SK-N-SH (cell line): ENCODE measurements around the gene TTC19.

Experiments
- CHD2 ChIP-seq: fragments of 150-350 bp; IDR thresholded peaks from 2 replicates; pipeline ENCODE4 v1.6.1; 2018; ENCODE audit warnings: low read length; ENCODE audit not compliant: partially characterized antibody
- CTCF ChIP-seq: fragments of 200-600 bp; sonication (generic); IDR thresholded peaks from 2 replicates; pipeline ENCODE4 v1.6.1; 2017; ENCODE audit warnings: antibody characterized with exemption, mild to moderate bottlenecking, moderate library complexity
- EZH2phosphoT487 ChIP-seq: fragments of 200-600 bp; sonication (generic); IDR thresholded peaks from 2 replicates; pipeline ENCODE4 v1.6.1; 2017; ENCODE audit warnings: low read depth, mixed run types, mild to moderate bottlenecking, antibody characterized with exemption, moderate library complexity, borderline replicate concordance
- GABPA ChIP-seq: IDR thresholded peaks from 2 replicates; pipeline ENCODE4 v1.4.0; 2012; ENCODE audit warnings: low read depth, mild to moderate bottlenecking
- JUND ChIP-seq: IDR thresholded peaks from 2 replicates; pipeline ENCODE4 v1.4.0; 2012
- MAX ChIP-seq: IDR thresholded peaks from 2 replicates; pipeline ENCODE4 v1.4.0; 2012; ENCODE audit warnings: low read depth
- POLR2AphosphoS5 ChIP-seq: IDR thresholded peaks from 2 replicates; pipeline ENCODE4 v1.6.1; 2012; ENCODE audit warnings: low read depth, low read length
- RAD21 ChIP-seq: IDR thresholded peaks from 2 replicates; pipeline ENCODE4 v1.6.1; 2012; ENCODE audit warnings: mild to moderate bottlenecking, low read length
- REST ChIP-seq: IDR thresholded peaks from 2 replicates; pipeline ENCODE4 v1.6.1; 2012; ENCODE audit warnings: mild to moderate bottlenecking, low read depth, low read length, moderate library complexity
- RFX5 ChIP-seq: IDR thresholded peaks from 2 replicates; pipeline ENCODE4 v1.6.1; 2012; ENCODE audit warnings: mild to moderate bottlenecking, improper control_type of control experiment, low read length
- USF1 ChIP-seq: IDR thresholded peaks from 2 replicates; pipeline ENCODE4 v1.4.0; 2012; ENCODE audit warnings: low read depth, borderline replicate concordance
- TF ChIP-seq, protein P1 (sequence below): fragments of 150-350 bp; IDR thresholded peaks from 2 replicates; pipeline ENCODE4 v1.6.1; 2017; ENCODE audit warnings: antibody characterized with exemption, low read length, low read depth, borderline replicate concordance

DNA sequence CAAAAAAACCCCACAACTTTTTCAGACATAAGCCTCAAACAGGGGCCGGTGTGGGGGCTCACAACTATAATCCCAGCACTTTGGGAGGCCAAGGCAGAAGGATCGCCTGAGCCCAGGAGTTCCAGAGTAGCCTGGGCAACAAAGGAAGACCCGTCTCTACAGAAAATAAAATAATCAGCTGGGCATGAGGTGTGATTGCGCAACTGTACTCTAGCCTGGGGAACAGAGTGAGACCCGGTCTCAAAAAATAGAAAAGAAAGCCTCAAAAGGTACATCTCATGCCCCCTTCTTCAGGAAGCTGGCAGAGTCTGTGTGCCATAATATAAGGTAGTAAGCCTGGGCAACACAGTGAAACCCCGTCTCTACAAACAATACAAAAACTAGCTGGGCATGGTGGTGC lies 3.3 kb upstream of the TTC19 start:
- TF ChIP-seq REST (no peak), EZH2phosphoT487 (no peak), POLR2AphosphoS5 (no peak), GABPA (no peak), CTCF (no peak), RAD21 (no peak), USF1 (no peak), MAX (no peak), JUND (no peak), CHD2 (no peak), RFX5 (no peak)
- TF ChIP-seq, protein P1, sequence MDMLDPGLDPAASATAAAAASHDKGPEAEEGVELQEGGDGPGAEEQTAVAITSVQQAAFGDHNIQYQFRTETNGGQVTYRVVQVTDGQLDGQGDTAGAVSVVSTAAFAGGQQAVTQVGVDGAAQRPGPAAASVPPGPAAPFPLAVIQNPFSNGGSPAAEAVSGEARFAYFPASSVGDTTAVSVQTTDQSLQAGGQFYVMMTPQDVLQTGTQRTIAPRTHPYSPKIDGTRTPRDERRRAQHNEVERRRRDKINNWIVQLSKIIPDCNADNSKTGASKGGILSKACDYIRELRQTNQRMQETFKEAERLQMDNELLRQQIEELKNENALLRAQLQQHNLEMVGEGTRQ: no peak
